IgD-negative memory B cell (primary cell): ENCODE results near the gene NCBP2. TPM values are rescaled to one million over a fixed set of nuclear protein-coding genes. Genes with fewer than 3 reads are reported as not detected.

ENCODE experiments used
- H3K27ac Mint-ChIP-seq, 3 donors: one replicate each; pipeline ENCODE4 v1.8.0; 2020 to 2022; ENCODE audit warnings: mild to moderate bottlenecking in 3 of 3, mixed read lengths in 3 of 3, moderate library complexity in 1 of 3
- H3K27me3 Mint-ChIP-seq: one replicate; pipeline ENCODE4 v1.8.0; 2021; ENCODE audit warnings: mixed read lengths
- H3K36me3 Mint-ChIP-seq: one replicate; pipeline ENCODE4 v1.8.0; 2020; ENCODE audit warnings: mild to moderate bottlenecking, mixed read lengths
- H3K4me1 Mint-ChIP-seq, 3 donors: one replicate each; pipeline ENCODE4 v1.8.0; 2020 to 2022; ENCODE audit warnings: mixed read lengths in 3 of 3, mild to moderate bottlenecking in 1 of 3
- H3K4me3 Mint-ChIP-seq, 4 donors: one replicate each; pipeline ENCODE4 v1.8.0; 2020 to 2022; ENCODE audit warnings: mild to moderate bottlenecking in 4 of 4, mixed read lengths in 4 of 4, moderate library complexity in 3 of 4
- H3K9me3 Mint-ChIP-seq, 3 donors: one replicate each; pipeline ENCODE4 v1.8.0; 2020 to 2021; ENCODE audit warnings: mixed read lengths in 3 of 3, mild to moderate bottlenecking in 1 of 3
- polyA plus RNA-seq: library from polyadenylated mRNA; unstranded; fragments of 300-500 nt; fragmentation: Illumina TruSeq; gene quantifications from one replicate; pipeline ENCODE4 v1.2.3, GENCODE V29; 2021

NCBP2 gene
- polyA plus RNA-seq, 1 donor from 2014 or later: 74.1 TPM

GRCh38 chr3:196932600-196932999, 9.7 kb downstream of the NCBP2 start:
- peaks cover 19 to 31% (median 29%) of the 10 kb centered on the region in 3 donors for H3K4me1 Mint-ChIP-seq
- no peaks in the 10 kb centered on the region for H3K27me3 Mint-ChIP-seq
- peaks cover 4% of the 10 kb centered on the region for H3K36me3 Mint-ChIP-seq
- peak overlapping the region; percentile 65 to 84 (median 78) for H3K4me3 Mint-ChIP-seq
- H3K27ac Mint-ChIP-seq: peak overlapping the region; percentile 93 to 96 (median 96)
- H3K9me3 Mint-ChIP-seq: no peaks in the 10 kb centered on the region

- Mint-ChIP-seq H3K27me3 (no peaks in the 10 kb centered on the region), H3K36me3 (peaks cover 4% of the 10 kb centered on the region), H3K27ac (peak overlapping the region; percentile 93 to 96 (median 96)), H3K4me1 (peaks cover 19 to 31% (median 29%) of the 10 kb centered on the region in 3 donors), H3K9me3 (no peaks in the 10 kb centered on the region), H3K4me3 (peak overlapping the region; percentile 65 to 84 (median 78))
Measured at GRCh38 chr3:196931828-196932587, 10.3 kb downstream of the NCBP2 start.

- Mint-ChIP-seq H3K36me3 (peaks cover 2% of the 10 kb centered on the region), H3K9me3 (no peaks in the 10 kb centered on the region), H3K27ac (peak overlapping the region; percentile 93 to 96 (median 96)), H3K4me1 (peaks cover 19 to 31% (median 29%) of the 10 kb centered on the region in 3 donors), H3K27me3 (no peaks in the 10 kb centered on the region), H3K4me3 (peak overlapping the region in 3 of 4 donors; percentile 78 to 84 (median 79))
Measured at GRCh38 chr3:196931157-196931556, 11.2 kb downstream of the NCBP2 start.

- Mint-ChIP-seq H3K27ac (peak overlapping the region in 2 of 3 donors; percentile 4 to 41), H3K27me3 (no peaks in the 10 kb centered on the region), H3K9me3 (no peaks in the 10 kb centered on the region), H3K4me1 (peaks cover 19 to 29% (median 28%) of the 10 kb centered on the region in 3 donors), H3K36me3 (peaks cover 2% of the 10 kb centered on the region), H3K4me3 (peak overlapping the region in 1 of 4 donors; percentile 24)
Measured at GRCh38 chr3:196927571-196928453, 14.5 kb downstream of the NCBP2 start.

GRCh38 chr3:196920733-196921132, 21.6 kb downstream of the NCBP2 start:
- H3K27ac Mint-ChIP-seq: peak overlapping the region in 2 of 3 donors; percentile 12 to 76
- peak overlapping the region in 1 of 4 donors; percentile 13 for H3K4me3 Mint-ChIP-seq
- H3K27me3 Mint-ChIP-seq: no peaks in the 10 kb centered on the region
- peaks cover 0 to 7% (median 5%) of the 10 kb centered on the region in 3 donors for H3K9me3 Mint-ChIP-seq
- H3K4me1 Mint-ChIP-seq: peaks cover 14 to 25% (median 18%) of the 10 kb centered on the region in 3 donors
- H3K36me3 Mint-ChIP-seq: peaks cover 4% of the 10 kb centered on the region

GRCh38 chr3:196918968-196919367, 23.4 kb downstream of the NCBP2 start:
- peaks cover 14 to 25% (median 18%) of the 10 kb centered on the region in 3 donors for H3K4me1 Mint-ChIP-seq

GRCh38 chr3:196916995-196917394, 25.3 kb downstream of the NCBP2 start:
- Mint-ChIP-seq H3K9me3 (peaks cover 0 to 7% (median 5%) of the 10 kb centered on the region in 3 donors), H3K4me1 (peaks cover 14 to 25% (median 18%) of the 10 kb centered on the region in 3 donors), H3K27ac (peak overlapping the region in 2 of 3 donors; percentile 16 to 69), H3K36me3 (peaks cover 4% of the 10 kb centered on the region), H3K4me3 (no peak overlapping the region), H3K27me3 (no peaks in the 10 kb centered on the region)

More at GRCh38 chr3:196918968-196919367, 23.4 kb downstream of the NCBP2 start:
- peaks cover 0 to 7% (median 5%) of the 10 kb centered on the region in 3 donors for H3K9me3 Mint-ChIP-seq
- no peak overlapping the region for H3K4me3 Mint-ChIP-seq
- H3K27ac Mint-ChIP-seq: no peak overlapping the region
- no peaks in the 10 kb centered on the region for H3K27me3 Mint-ChIP-seq
- peaks cover 4% of the 10 kb centered on the region for H3K36me3 Mint-ChIP-seq

- Mint-ChIP-seq H3K27ac (no peak overlapping the region), H3K9me3 (peaks cover 0 to 7% (median 5%) of the 10 kb centered on the region in 3 donors), H3K4me3 (no peak overlapping the region), H3K36me3 (peaks cover 4% of the 10 kb centered on the region), H3K27me3 (no peaks in the 10 kb centered on the region), H3K4me1 (peaks cover 14 to 25% (median 18%) of the 10 kb centered on the region in 3 donors)
Measured at GRCh38 chr3:196916221-196916620, 26.1 kb downstream of the NCBP2 start.

GRCh38 chr3:196915375-196915774, 27.0 kb downstream of the NCBP2 start:
- H3K36me3 Mint-ChIP-seq: peaks cover 4% of the 10 kb centered on the region
- H3K4me1 Mint-ChIP-seq: peaks cover 8 to 19% (median 10%) of the 10 kb centered on the region in 3 donors
- peaks cover 0 to 7% (median 5%) of the 10 kb centered on the region in 3 donors for H3K9me3 Mint-ChIP-seq
- H3K27ac Mint-ChIP-seq: no peak overlapping the region
- H3K4me3 Mint-ChIP-seq: no peak overlapping the region
- H3K27me3 Mint-ChIP-seq: no peaks in the 10 kb centered on the region

- peaks cover 5% of the 10 kb centered on the region for H3K36me3 Mint-ChIP-seq
- no peak overlapping the region for H3K27ac Mint-ChIP-seq
- H3K4me3 Mint-ChIP-seq: no peak overlapping the region
- no peaks in the 10 kb centered on the region for H3K27me3 Mint-ChIP-seq
- H3K9me3 Mint-ChIP-seq: peaks cover 0 to 7% (median 5%) of the 10 kb centered on the region in 3 donors
- peaks cover 3 to 17% (median 5%) of the 10 kb centered on the region in 3 donors for H3K4me1 Mint-ChIP-seq
Measured at GRCh38 chr3:196914866-196915265, 27.5 kb downstream of the NCBP2 start.

GRCh38 chr3:196903740-196904139, 38.6 kb downstream of the NCBP2 start:
- Mint-ChIP-seq H3K4me1 (no peaks in the 10 kb centered on the region), H3K27me3 (no peaks in the 10 kb centered on the region), H3K4me3 (no peak overlapping the region), H3K27ac (no peak overlapping the region), H3K9me3 (no peaks in the 10 kb centered on the region), H3K36me3 (peaks cover 19% of the 10 kb centered on the region)

- Mint-ChIP-seq H3K4me3 (no peak overlapping the region), H3K36me3 (peaks cover 12% of the 10 kb centered on the region), H3K27ac (no peak overlapping the region), H3K4me1 (no peaks in the 10 kb centered on the region), H3K9me3 (no peaks in the 10 kb centered on the region), H3K27me3 (no peaks in the 10 kb centered on the region)
Measured at GRCh38 chr3:196902296-196902695, 40.0 kb downstream of the NCBP2 start.

GRCh38 chr3:196901768-196902167, 40.6 kb downstream of the NCBP2 start:
- no peaks in the 10 kb centered on the region for H3K4me1 Mint-ChIP-seq
- peaks cover 11% of the 10 kb centered on the region for H3K36me3 Mint-ChIP-seq
- H3K27me3 Mint-ChIP-seq: no peaks in the 10 kb centered on the region
- H3K4me3 Mint-ChIP-seq: no peak overlapping the region
- H3K27ac Mint-ChIP-seq: no peak overlapping the region
- H3K9me3 Mint-ChIP-seq: no peaks in the 10 kb centered on the region

- no peaks in the 10 kb centered on the region for H3K9me3 Mint-ChIP-seq
- no peak overlapping the region for H3K27ac Mint-ChIP-seq
- peaks cover 3 to 6% (median 6%) of the 10 kb centered on the region in 3 donors for H3K4me1 Mint-ChIP-seq
- H3K27me3 Mint-ChIP-seq: no peaks in the 10 kb centered on the region
- H3K36me3 Mint-ChIP-seq: no peaks in the 10 kb centered on the region
- H3K4me3 Mint-ChIP-seq: no peak overlapping the region
Measured at GRCh38 chr3:196896229-196896628, 46.1 kb downstream of the NCBP2 start.
